T47D (cell line): Measurements from ENCODE around the gene ADGRD1.

ENCODE experiments used
- DNase-seq, 2 experiments: peaks; one replicate each; pipeline versions ENCODE4 v3.0.0 to v3.0.0-alpha.2; 2011 to 2012; ENCODE audit warnings: low read depth in 1 of 2, low spot score in 1 of 2
- JUND ChIP-seq: IDR thresholded peaks from 2 replicates; pipeline ENCODE4 v1.6.1; 2012; ENCODE audit warnings: low read depth
- in situ Hi-C: cut with HindIII; loops from 2 replicates; pipeline ENCODE4 v1.10.0; 2016; ENCODE audit warnings: low sequenced_read_pairs, low pct_unique_long_range_greater_than_20kb

Gene ADGRD1

GRCh38 chr12:131043401-131043871 is 89.7 kb downstream of the ADGRD1 start:
- DNase-seq = no peak
- in situ Hi-C loops = no loop called here
- no peak for TF ChIP-seq JUND

DNA sequence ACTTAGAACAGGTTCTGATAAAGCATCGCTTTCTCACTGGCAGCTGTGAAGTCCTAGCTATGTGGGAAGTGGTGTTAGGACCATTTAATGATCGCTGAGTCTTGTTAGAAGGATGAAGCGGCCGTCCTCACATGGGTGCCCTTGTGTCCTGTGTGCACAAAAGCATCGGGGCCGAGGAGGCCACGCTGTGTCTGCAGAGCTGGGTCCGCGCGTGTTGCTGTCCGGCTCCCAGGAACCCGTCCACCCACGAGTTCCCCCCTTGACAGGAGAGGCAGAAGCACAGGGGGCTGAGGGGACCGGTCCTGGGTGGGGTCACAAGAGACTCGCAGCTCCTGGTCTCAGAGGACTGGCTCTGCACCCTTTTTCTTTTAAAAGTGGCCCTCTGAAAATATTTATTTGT is 90.4 kb downstream of the ADGRD1 start:
- DNase-seq = no peak
- in situ Hi-C loops = no loop called here
- no peak for TF ChIP-seq JUND

DNA sequence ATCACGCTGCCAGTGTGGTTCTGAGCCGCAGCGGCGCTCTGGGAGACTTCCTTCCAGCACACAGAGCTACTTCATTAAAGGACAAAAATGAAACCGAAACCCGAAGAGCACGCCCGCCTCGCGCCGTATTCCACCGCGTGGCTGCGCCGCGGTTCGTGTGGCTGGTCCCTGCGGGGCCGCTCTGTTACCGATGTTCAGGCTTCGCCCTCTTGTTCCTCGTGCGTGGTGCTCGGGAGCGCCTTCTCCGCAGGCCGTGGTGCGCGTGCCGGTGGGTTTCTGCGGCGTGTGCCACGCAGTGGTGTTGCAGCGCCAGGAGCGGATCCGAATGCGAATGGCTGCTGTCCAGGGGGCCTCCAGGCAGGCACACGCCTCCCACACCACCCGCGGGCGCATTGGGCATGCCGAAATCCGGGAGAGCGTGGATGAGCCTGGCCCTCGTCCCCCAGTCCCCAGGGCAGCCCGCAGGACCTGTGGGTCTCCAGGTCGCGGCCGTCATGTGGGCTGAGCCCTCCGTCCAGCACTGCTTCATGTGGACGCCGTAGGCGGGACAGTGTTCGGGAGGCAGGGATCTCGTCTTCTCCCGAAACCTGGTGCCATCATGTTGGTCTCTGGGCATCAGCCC is 91.2 kb downstream of the ADGRD1 start:
- DNase-seq = no peak
- in situ Hi-C loops = no loop called here
- no peak for TF ChIP-seq JUND

DNA sequence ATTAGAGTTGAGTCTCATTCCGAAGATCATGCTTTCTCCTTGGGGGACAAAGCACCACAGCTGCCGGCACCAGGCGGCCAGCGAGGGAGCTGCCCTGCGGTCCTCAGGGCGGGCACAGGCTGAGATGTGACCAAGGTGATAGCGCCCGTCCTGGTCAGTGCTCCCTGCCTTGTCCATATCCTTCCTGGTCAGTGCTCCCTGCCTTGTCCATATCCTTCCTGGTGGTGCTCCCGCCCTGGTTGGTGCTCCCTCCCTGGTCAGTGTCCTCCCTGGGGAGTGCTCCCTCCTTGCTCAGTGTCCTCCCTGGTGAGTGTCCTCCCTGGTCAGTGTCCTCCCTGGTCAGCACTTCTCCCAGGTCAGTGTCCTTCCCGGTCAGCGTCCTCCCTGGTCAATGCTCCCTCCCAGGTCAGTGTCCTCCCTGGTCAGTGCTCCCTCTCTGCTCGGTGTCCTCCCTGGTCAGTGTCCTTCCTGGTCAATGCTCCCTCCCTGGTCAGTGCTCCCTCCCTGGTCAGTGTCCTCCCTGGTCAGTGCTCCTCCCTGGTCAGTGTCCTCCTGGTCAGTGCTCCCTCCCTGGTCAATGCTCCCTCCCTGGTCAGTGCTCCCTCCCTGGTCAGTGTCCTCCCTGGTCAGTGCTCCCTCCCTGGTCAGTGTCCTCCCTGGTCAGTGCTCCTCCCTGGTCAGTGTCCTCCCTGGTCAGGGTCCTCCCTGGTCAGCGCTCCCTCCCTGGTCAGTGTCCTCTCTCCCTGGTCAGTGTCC is 92.2 kb downstream of the ADGRD1 start:
- in situ Hi-C loops = no loop called here
- TF ChIP-seq JUND = no peak
- DNase-seq = no peak

DNA sequence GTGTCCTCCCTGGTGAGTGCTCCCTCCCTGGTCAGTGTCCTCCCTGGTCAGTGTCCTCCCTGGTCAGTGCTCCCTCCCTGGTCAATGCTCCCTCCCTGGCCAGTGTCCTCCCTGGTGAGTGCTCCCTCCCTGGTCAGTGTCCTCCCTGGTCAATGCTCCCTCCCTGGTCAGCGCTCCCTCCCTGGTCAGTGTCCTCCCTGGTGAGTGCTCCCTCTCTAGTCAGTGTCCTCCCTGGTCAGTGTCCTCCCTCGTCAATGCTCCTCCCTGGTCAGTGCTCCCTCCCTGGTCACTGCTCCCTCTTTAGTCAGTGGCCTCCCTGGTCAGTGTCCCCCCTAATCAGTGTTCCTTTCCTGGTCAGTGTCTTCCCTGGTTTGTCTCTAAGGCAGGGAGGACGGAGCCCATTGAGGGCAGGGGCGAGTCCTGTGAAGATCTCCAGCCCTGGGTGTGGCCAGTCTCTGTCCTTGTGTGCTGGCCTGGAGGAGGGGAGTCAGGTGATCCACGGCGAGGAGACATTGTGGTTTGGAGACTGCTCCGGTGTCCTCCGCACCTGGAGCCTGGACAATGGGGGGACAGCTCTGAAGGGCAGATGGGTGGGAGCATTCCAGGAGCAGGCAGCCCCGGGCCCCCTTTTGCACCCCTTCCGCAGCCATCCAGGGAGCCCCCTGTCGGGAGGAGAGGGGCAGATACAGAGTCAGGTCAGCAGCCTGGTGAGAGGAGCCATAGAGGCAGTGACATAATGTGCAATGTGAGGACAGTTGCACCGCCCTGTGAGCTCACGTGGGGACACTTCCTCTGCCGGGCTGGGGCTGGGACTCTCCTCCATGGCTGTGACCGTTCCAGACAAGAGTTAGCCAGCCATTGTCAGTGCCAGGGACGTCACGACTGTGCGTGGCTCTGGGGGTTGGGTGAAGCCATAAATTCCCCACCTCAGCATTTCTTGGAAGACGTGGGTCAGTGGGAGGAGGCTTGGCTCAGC is 93.4 kb downstream of the ADGRD1 start:
- in situ Hi-C loops = no loop called here
- DNase-seq = peak in 1 of 2 experiments; percentile 27

DNA sequence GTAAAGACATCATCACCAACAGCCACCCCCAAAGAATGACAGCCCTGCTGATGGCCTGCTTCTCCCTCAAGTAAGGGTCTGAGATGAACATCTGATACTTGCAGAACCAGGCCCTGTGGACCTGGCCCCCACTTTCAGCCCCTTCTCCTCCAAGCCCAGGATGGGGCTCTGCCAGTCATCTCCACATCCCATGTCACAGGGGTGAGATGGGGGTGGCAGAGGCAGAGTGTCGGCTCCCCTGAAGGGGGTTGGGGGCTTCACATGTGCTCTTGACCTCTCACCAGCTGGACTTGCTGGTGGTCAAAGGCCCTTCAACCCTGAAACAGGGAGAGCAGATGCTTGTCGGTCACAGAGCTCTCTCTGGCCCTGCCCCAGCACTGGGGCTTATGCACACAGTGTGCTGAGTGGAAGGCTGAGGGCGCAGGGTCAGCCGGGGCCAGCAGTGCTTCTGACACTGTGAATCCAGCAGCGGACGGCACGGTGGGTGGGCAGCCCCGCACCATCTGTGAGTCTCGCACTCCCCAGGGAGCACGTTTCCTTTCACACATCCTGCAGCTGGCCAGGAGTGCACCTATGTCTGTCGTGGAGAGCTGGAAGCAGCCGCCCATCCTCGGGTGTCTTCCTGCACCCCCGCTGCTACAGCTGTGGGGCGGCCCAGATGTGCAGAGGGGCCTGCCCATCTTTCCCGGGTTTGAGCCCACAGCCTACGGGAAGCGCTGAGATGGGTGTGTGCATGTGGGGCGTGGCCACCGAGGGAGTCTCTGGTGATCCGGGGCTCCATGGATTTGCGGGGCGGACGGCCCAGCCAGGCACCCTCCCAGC is 94.3 kb downstream of the ADGRD1 start:
- in situ Hi-C loops = no loop called here
- no peak for DNase-seq
- TF ChIP-seq JUND = no peak

More for the DNA sequence above, 93.4 kb downstream of the ADGRD1 start:
- no peak for TF ChIP-seq JUND

DNA sequence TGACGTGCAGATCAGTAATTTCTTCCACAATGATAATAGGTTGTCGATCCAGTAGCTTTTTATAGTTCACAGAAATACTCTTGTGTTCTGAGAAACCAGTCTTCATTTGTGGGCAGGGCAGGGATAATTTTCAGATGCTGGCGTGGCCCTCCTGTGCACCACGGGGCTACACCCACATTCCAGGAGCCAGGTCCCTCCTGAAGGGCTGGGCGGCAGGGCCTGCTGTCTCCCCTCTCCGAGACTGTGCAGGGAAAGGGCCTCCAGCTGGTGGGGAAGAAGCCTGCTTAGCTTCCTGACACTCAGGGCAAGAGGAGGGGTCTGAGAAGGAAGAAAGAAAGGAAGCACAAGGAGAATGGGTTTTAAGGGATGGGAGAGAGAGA is 94.9 kb downstream of the ADGRD1 start:
- no peak for TF ChIP-seq JUND
- no peak for DNase-seq
- in situ Hi-C loops = no loop called here

- no peak for TF ChIP-seq JUND
- no peak for DNase-seq
- in situ Hi-C loops = no loop called here
Observed at GRCh38 chr12:131049002-131049401, 95.3 kb downstream of the ADGRD1 start.

GRCh38 chr12:131049549-131050339 is 96.0 kb downstream of the ADGRD1 start:
- no peak for TF ChIP-seq JUND
- in situ Hi-C loops = no loop called here
- DNase-seq = no peak

- no peak for DNase-seq
- in situ Hi-C loops = no loop called here
- no peak for TF ChIP-seq JUND
Observed at GRCh38 chr12:131050463-131051154, 96.9 kb downstream of the ADGRD1 start.

GRCh38 chr12:131051155-131051473 is 97.4 kb downstream of the ADGRD1 start:
- no peak for TF ChIP-seq JUND
- in situ Hi-C loops = no loop called here

More at GRCh38 chr12:131051155-131051473, 97.4 kb downstream of the ADGRD1 start:
- DNase-seq = peak in 1 of 2 experiments; percentile 57
